HG03097 (cell line): ENCODE results near the gene U2AF2.

ENCODE experiments used
- ATAC-seq: cut with Tn5 transposase; IDR thresholded peaks from one replicate; pipeline ENCODE4 v1.9.1; 2021; ENCODE audit not compliant: unreplicated experiment, low FRiP score

Gene U2AF2

GRCh38 chr19:55642153-55643002, 12.5 kb upstream of the U2AF2 start:
- no peak for ATAC-seq

- no peak for ATAC-seq
These were observed 11.6 kb upstream of the U2AF2 start, which contains the start of gene ZNF581 for GRCh38 chr19:55643003-55643886. Gene ZNF581 (plus strand): TSS chr19:55643649. CDS start chr19:55644572, 923 bp downstream.

- no peak for ATAC-seq
These were observed 11.0 kb upstream of the U2AF2 start for GRCh38 chr19:55643887-55644176.

- ATAC-seq = no peak
These were observed 10.5 kb upstream of the U2AF2 start for GRCh38 chr19:55644191-55644833.

- no peak for ATAC-seq
These were observed 9.9 kb upstream of the U2AF2 start for GRCh38 chr19:55644842-55645511.

- no peak for ATAC-seq
These were observed 9.3 kb upstream of the U2AF2 start for GRCh38 chr19:55645512-55645881.

GRCh38 chr19:55646889-55647731, 7.7 kb upstream of the U2AF2 start:
- no peak for ATAC-seq

GRCh38 chr19:55647732-55648584, 6.9 kb upstream of the U2AF2 start, which contains the start of gene CCDC106:
Gene CCDC106 (plus strand): TSS chr19:55648212. CDS start chr19:55649047, 835 bp downstream.
- ATAC-seq = no peak

- ATAC-seq = no peak
These were observed 6.1 kb upstream of the U2AF2 start for GRCh38 chr19:55648585-55649267.

GRCh38 chr19:55649268-55650125, 5.3 kb upstream of the U2AF2 start:
- ATAC-seq = no peak

GRCh38 chr19:55650126-55650557, 4.7 kb upstream of the U2AF2 start:
- no peak for ATAC-seq

GRCh38 chr19:55650602-55651230, 4.1 kb upstream of the U2AF2 start:
- ATAC-seq = no peak

GRCh38 chr19:55651236-55651635, 3.6 kb upstream of the U2AF2 start:
- ATAC-seq = no peak

- ATAC-seq = no peak
These were observed 2.3 kb upstream of the U2AF2 start for GRCh38 chr19:55652311-55653128.

GRCh38 chr19:55653651-55654322, 1.0 kb upstream of the U2AF2 start:
- ATAC-seq = peak; percentile 40
